GM12872 (cell line): ENCODE results near the gene CLCNKB.

Source experiments
- TF ChIP-seq, protein P1 (sequence below): IDR thresholded peaks from 3 replicates; pipeline ENCODE4 v1.5.1; 2011; ENCODE audit warnings: low read depth, mild to moderate bottlenecking, low read length, moderate library complexity; ENCODE audit not compliant: insufficient read depth

Gene CLCNKB

DNA sequence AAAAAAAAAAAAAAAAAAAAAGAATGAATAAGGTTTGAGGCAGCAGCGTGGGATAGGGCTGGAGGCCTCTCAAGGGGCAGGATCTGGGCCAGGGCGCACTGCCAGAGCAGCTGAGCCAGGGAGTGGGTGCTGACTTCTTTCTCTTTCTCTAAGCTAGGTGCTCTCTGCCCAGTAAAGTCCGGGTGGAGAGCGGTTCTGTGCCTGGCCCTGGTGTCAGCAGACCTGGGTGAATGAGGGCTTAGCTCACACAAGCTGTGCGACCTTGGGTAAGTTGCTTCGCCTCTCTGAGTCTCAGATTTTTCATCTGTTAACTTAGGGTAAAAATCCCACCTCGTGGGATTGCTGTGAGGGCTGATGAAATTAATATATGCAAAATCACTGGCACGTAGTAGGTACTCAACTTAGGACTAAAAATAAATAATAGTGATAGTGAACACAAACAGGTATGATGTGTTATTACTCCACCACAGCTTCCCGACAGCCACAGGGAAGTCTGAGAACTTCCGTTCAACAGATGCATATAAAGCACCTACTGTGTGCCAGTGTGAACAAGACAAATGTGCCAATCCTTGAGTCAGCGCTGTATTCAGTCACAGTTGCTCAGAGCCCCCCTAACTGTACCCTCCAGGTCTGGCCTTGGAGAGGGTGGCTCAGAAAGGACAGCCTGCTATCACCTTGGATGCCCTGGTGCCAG lies 31.9 kb downstream of the CLCNKB start:
- TF ChIP-seq, protein P1, sequence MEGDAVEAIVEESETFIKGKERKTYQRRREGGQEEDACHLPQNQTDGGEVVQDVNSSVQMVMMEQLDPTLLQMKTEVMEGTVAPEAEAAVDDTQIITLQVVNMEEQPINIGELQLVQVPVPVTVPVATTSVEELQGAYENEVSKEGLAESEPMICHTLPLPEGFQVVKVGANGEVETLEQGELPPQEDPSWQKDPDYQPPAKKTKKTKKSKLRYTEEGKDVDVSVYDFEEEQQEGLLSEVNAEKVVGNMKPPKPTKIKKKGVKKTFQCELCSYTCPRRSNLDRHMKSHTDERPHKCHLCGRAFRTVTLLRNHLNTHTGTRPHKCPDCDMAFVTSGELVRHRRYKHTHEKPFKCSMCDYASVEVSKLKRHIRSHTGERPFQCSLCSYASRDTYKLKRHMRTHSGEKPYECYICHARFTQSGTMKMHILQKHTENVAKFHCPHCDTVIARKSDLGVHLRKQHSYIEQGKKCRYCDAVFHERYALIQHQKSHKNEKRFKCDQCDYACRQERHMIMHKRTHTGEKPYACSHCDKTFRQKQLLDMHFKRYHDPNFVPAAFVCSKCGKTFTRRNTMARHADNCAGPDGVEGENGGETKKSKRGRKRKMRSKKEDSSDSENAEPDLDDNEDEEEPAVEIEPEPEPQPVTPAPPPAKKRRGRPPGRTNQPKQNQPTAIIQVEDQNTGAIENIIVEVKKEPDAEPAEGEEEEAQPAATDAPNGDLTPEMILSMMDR, result no peak

DNA sequence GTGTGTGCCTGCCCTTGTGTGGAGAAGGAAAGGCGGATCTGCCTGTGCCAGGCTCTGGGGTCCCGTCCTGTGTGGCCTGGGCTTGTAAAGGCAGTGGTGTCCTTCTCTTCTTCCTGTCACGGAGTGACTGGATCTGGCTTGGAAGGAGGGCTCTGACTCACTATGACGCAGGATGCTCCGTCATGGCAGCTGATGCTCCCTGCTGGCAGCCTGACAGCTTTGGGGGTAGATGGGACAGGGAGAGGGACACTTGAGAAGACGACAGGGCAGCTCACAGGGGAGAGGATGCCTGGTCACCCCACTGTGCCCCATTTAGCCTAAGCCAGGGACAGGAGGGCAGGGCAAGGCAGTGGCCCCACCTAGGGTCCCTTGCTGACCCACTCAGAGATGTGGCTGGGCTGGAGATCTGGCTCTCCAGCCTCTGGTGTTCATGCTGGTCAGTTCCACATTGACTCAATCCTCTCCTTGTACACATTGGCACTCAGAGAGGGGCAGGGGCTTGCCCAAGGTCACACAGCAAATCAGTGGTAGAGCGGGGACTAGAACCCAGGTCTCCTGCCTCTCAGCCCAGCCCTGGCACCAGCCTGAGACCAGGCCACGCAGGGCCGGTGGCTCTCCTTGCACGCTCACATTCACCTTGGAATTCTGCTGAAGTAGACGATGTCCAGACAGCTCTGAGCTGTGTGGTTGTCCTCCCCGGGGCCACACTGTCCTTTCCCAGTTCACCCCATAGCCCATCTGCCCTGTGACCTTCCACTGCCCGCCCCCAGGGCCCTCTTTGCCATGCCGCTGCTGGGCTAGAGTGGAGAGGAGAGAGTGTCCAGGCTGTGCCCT lies 32.7 kb downstream of the CLCNKB start:
- TF ChIP-seq, protein P1, result no peak

DNA sequence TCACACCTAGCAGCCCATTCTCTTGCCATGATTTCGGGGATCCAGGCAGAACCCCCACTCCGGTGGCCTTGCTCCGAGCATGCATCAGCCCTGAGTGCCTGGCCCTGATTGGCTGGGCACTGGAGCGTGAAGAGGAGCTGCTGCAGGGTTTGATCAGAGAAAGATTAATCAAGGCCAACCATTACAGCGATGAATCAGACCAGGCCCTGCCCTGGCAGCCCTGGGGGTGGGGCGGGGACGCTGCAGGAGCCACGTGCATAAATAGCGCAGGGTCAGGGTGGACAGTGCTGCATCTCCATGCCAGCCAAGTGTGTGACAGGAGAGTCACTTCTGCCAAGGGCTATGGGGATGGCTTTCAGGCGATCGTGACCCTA lies 33.3 kb downstream of the CLCNKB start:
- TF ChIP-seq, protein P1, result no peak

DNA sequence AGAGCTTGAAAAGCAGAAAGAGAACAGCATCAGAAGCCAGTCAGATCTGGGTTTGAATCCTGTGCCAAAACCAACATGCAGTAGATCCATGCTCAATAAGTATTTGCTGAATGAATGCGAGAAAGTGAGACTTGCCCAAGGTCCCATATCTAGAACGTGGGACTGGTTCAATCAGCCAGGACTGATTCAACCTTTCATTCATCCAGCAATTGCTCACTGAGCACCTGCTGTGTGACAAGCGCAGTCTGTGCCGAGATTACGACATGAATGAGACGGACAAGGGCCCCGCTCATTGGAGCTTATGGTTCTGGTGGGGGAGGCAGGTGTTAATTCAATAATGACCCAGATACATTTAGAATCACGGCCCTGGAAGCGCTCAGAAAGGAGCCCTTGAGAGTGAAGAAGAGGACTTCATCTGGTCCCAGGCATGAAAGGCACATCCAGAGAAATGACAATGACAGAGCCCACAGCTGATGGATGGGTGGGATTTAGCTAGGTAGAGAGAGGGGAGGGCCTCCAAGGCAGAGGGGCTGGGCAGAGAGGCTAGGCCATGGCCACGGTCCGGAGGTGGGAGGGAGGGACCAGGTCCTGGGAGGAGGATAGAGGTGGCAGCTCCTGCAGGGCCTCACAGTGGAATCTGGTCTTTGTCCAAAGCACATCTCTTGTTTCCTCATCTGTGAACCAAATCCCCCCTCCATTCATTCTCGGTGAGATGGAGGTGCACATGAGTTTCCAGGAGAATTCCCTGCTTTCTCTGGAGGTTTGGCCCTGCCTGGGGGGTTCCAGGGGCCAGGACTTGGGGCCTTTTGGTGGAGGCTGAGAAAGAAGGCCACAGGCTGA lies 34.0 kb downstream of the CLCNKB start:
- TF ChIP-seq, protein P1, result no peak

DNA sequence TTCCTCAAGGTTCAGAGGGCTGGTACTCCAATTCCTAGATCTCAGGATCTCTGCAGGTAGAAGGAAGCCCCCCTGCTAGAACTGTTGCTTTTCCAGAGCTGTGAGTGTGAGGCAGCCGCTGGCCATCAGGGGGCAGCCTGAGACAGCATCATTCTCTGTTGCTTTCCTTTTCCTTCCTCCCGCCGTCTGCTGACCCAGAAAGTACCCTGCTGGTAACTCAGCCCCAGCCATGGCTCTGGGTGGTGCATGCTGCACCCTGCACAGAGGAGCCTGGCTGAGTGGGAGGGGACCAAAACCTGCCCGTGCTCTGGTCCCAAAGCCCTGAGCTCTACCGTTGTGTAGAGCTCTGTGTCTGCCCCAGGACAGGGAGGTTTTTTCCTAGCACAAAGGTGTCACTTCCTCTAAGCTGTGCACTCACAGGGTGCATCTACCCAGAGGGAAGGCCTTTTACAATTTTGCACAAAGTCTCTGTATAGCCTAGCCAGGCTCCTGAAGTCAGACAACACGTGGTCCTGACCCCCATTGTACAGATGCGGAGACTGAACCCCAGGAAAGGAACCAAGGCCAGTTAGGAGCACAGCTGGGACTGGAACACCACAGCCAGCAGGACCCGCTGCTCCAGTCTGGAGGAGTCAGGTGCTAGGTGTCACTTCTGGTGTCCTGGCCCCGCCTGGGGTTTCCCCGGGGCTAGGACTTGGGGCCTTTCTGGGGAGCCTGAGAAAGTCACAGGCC lies 35.5 kb downstream of the CLCNKB start:
- TF ChIP-seq, protein P1, result peak; percentile 96

DNA sequence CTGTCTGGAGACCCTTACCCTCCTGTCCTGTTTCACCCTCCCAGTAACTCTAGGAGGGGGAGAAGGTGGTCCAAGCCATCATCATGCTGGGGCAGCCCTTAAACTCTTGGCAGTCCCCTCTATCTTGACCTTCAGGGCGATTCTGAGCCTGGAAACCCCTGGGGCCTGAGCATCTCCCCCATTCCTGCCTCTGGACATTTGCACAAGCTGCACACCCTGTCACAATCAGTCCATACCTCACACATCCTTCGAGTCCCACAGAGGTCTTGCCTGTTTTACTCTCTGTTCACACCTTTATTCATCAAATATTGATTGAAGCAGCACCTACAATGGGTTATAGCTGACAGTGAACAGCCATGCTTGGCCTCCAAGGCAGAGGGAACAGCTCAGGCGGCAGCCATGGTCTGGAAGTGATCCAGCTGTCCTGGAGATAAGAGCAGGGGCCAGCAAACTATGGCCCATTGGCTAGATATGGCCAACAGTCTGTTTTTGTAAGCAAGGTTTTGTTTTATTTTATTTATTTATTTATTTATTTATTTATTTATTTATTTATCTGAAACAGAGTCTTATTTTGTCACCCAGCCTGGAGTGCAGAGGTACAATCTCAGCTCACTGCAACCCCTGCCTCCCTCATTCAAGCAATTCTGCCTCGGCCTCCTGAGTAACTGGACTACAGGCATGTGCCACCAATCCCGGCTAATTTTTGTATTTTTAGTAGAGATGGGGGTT lies 37.0 kb downstream of the CLCNKB start:
- TF ChIP-seq, protein P1, result no peak
